H1 (cell line): ENCODE measurements around the gene TNFRSF14. TPM values are rescaled to one million over a fixed set of nuclear protein-coding genes. Genes with fewer than 3 reads are reported as not detected.

ENCODE experiments used
- CHD7 ChIP-seq: fragments of 300-600 bp; sonication (generic); IDR thresholded peaks from 2 replicates; pipeline ENCODE4 v1.7.1; 2012; ENCODE audit warnings: low read length, moderate library complexity, mild to moderate bottlenecking, inconsistent platforms; ENCODE audit not compliant: insufficient replicate concordance
- EP300 ChIP-seq, 2 experiments: IDR thresholded peaks; 1 replicate in 1 of 2; 2 replicates in 1 of 2; pipeline ENCODE4 v1.6.1; 2011 to 2012; ENCODE audit warnings: low read depth in 2 of 2, low read length in 2 of 2, mild to moderate bottlenecking in 2 of 2, borderline replicate concordance in 1 of 2, inconsistent platforms in 1 of 2, moderate library complexity in 1 of 2
- MAX ChIP-seq: IDR thresholded peaks from 2 replicates; pipeline ENCODE4 v1.6.1; 2012; ENCODE audit warnings: inconsistent platforms
- polyA plus RNA-seq, 7 experiments: library from polyadenylated mRNA; depleted of rRNA in 3 of 7; stranded (reverse) in 5 of 7; unstranded in 2 of 7; fragments of >200 nt in 5 of 7; fragments of 200-250 nt in 2 of 7; gene quantifications; 1 replicate in 5 of 7; 2 replicates in 1 of 7; 4 replicates in 1 of 7; pipeline versions ENCODE4 v1.2.1 to v1.2.3, GENCODE V29; 2011 to 2013; ENCODE audit warnings: missing spikeins in 2 of 7, mixed read lengths in 2 of 7
- total RNA-seq: library from RNA; stranded (reverse); fragmentation: NEBNext Ultra II Directional; extraction: Animal tissue kit (Norgen Biotek cat#: 25700); gene quantifications from 2 replicates; pipeline ENCODE4 v1.2.1, GENCODE V29; 2021

The TNFRSF14 gene
- total and polyA plus RNA-seq, 2 of the 8 experiments (the other 6 are each of a cell fraction or from before 2014, with no cell fraction given), result 0.36 to 0.50 TPM

GRCh38 chr1:2522230-2522629 lies 33.9 kb upstream of the TNFRSF14 start (continued):
- TF ChIP-seq CHD7 (no peak), EP300 (IDR thresholded peaks at IDR 0.05; ENCODE audit: borderline replicate concordance in 1 of 2, low read depth in 2 of 2, low read length in 2 of 2) (no peak), MAX (no peak)
